Endothelial cell of umbilical vein (primary cell): Measurements from ENCODE around the gene PAQR8.

Source experiments
- CTCF ChIP-seq, 2 donors: IDR thresholded peaks; 1 replicate in 1 of 2; 2 replicates in 1 of 2; pipeline ENCODE4 v1.5.1; 2011; ENCODE audit warnings: low read length in 2 of 2, mild to moderate bottlenecking in 2 of 2, moderate library complexity in 2 of 2, control low read depth in 1 of 2, inconsistent platforms in 1 of 2, low read depth in 1 of 2; ENCODE audit not compliant: insufficient read depth in 1 of 2; ENCODE audit errors: extremely low read depth in 1 of 2
- JUN ChIP-seq: IDR thresholded peaks from 2 replicates; pipeline ENCODE4 v1.6.1; 2011; ENCODE audit warnings: borderline replicate concordance, low read depth; ENCODE audit not compliant: insufficient read length, insufficient read depth
- POLR2A ChIP-seq: IDR thresholded peaks from 2 replicates; pipeline ENCODE4 v1.6.1; 2012; ENCODE audit warnings: low read depth, mild to moderate bottlenecking, control low read depth, low read length
- POLR2AphosphoS5 ChIP-seq: IDR thresholded peaks from 2 replicates; pipeline ENCODE4 v1.6.1; 2012; ENCODE audit warnings: low read depth, mild to moderate bottlenecking, control low read depth, low read length, moderate library complexity; ENCODE audit not compliant: insufficient read depth

- TF ChIP-seq CTCF (IDR thresholded peaks at IDR 0.05; ENCODE audit: extremely low read depth in 1 of 2, insufficient read depth in 1 of 2, low read depth in 1 of 2, low read length in 2 of 2) = no peak
- no peak for TF ChIP-seq POLR2A
- no peak for TF ChIP-seq JUN
- no peak for TF ChIP-seq POLR2AphosphoS5
Measured at GRCh38 chr6:52317211-52317610, 44.7 kb upstream of the PAQR8 start.
